ENCODE data around the gene CES3. TPM values are rescaled to one million over a fixed set of nuclear protein-coding genes. Genes with fewer than 3 reads are reported as not detected.

The CES3 gene
- polyA plus RNA-seq, 2 donors: 1.8 to 4.8 TPM

- H3K4me3 ChIP-seq (ENCODE audit: low read depth in 1 of 2, low read length in 2 of 2): no peak overlapping the region
- no peaks in the 10 kb centered on the region for H3K9me3 ChIP-seq (ENCODE audit: control insufficient read depth in 2 of 2, insufficient read depth in 1 of 2, low read depth in 1 of 2, low read length in 1 of 2)
- WGBS, 2 donors: 59 to 70% methylated on average over 7 of the region's 7 CpGs
- no peaks in the 10 kb centered on the region for H3K36me3 ChIP-seq (ENCODE audit: control insufficient read depth in 2 of 2, insufficient read depth in 2 of 2, low read length in 1 of 2)
- peaks cover 0 to 8% of the 10 kb centered on the region in 2 donors for H3K4me1 ChIP-seq (ENCODE audit: control insufficient read depth in 2 of 2, insufficient read depth in 2 of 2, low read length in 1 of 2)
- H3K27ac ChIP-seq (ENCODE audit: low read depth in 2 of 2, low read length in 1 of 2): no peak overlapping the region
- no peaks in the 10 kb centered on the region for H3K27me3 ChIP-seq (ENCODE audit: control insufficient read depth in 1 of 2, insufficient read depth in 2 of 2, low read length in 2 of 2)
Observed at GRCh38 chr16:66958857-66959703, 2.0 kb upstream of the CES3 start.

GRCh38 chr16:66959704-66960161 is 1.3 kb upstream of the CES3 start:
- H3K27ac ChIP-seq (ENCODE audit: low read depth in 2 of 2, low read length in 1 of 2): no peak overlapping the region
- no peaks in the 10 kb centered on the region for H3K36me3 ChIP-seq (ENCODE audit: control insufficient read depth in 2 of 2, insufficient read depth in 2 of 2, low read length in 1 of 2)
- WGBS, 2 donors: 34 to 42% methylated on average over 5 of the region's 5 CpGs
- H3K4me3 ChIP-seq (ENCODE audit: low read depth in 1 of 2, low read length in 2 of 2): no peak overlapping the region
- H3K27me3 ChIP-seq (ENCODE audit: control insufficient read depth in 1 of 2, insufficient read depth in 2 of 2, low read length in 2 of 2): no peaks in the 10 kb centered on the region
- peaks cover 0 to 8% of the 10 kb centered on the region in 2 donors for H3K4me1 ChIP-seq (ENCODE audit: control insufficient read depth in 2 of 2, insufficient read depth in 2 of 2, low read length in 1 of 2)
- H3K9me3 ChIP-seq (ENCODE audit: control insufficient read depth in 2 of 2, insufficient read depth in 1 of 2, low read depth in 1 of 2, low read length in 1 of 2): no peaks in the 10 kb centered on the region

GRCh38 chr16:66960270-66960669 is 796 bp upstream of the CES3 start:
- WGBS, 2 donors: 80 to 83% methylated on average over 1 of the region's 1 CpG
- Histone ChIP-seq H3K4me3 (ENCODE audit: low read depth in 1 of 2, low read length in 2 of 2) (no peak overlapping the region), H3K27me3 (ENCODE audit: control insufficient read depth in 1 of 2, insufficient read depth in 2 of 2, low read length in 2 of 2) (no peaks in the 10 kb centered on the region), H3K9me3 (ENCODE audit: control insufficient read depth in 2 of 2, insufficient read depth in 1 of 2, low read depth in 1 of 2, low read length in 1 of 2) (no peaks in the 10 kb centered on the region), H3K27ac (ENCODE audit: low read depth in 2 of 2, low read length in 1 of 2) (no peak overlapping the region), H3K4me1 (ENCODE audit: control insufficient read depth in 2 of 2, insufficient read depth in 2 of 2, low read length in 1 of 2) (peaks cover 0 to 8% of the 10 kb centered on the region in 2 donors), H3K36me3 (ENCODE audit: control insufficient read depth in 2 of 2, insufficient read depth in 2 of 2, low read length in 1 of 2) (no peaks in the 10 kb centered on the region)

- Histone ChIP-seq H3K36me3 (ENCODE audit: control insufficient read depth in 2 of 2, insufficient read depth in 2 of 2, low read length in 1 of 2) (no peaks in the 10 kb centered on the region), H3K27me3 (ENCODE audit: control insufficient read depth in 1 of 2, insufficient read depth in 2 of 2, low read length in 2 of 2) (no peaks in the 10 kb centered on the region), H3K27ac (ENCODE audit: low read depth in 2 of 2, low read length in 1 of 2) (peak overlapping the region; percentile 27 to 65), H3K4me3 (ENCODE audit: low read depth in 1 of 2, low read length in 2 of 2) (no peak overlapping the region), H3K4me1 (ENCODE audit: control insufficient read depth in 2 of 2, insufficient read depth in 2 of 2, low read length in 1 of 2) (peaks cover 0 to 8% of the 10 kb centered on the region in 2 donors), H3K9me3 (ENCODE audit: control insufficient read depth in 2 of 2, insufficient read depth in 1 of 2, low read depth in 1 of 2, low read length in 1 of 2) (no peaks in the 10 kb centered on the region)
- WGBS, 2 donors: 28 to 32% methylated on average over 5 of the region's 5 CpGs
Observed at GRCh38 chr16:66961914-66962313, 848 bp downstream of the CES3 start.

- Histone ChIP-seq H3K36me3 (ENCODE audit: control insufficient read depth in 2 of 2, insufficient read depth in 2 of 2, low read length in 1 of 2) (no peaks in the 10 kb centered on the region), H3K27me3 (ENCODE audit: control insufficient read depth in 1 of 2, insufficient read depth in 2 of 2, low read length in 2 of 2) (no peaks in the 10 kb centered on the region), H3K4me1 (ENCODE audit: control insufficient read depth in 2 of 2, insufficient read depth in 2 of 2, low read length in 1 of 2) (peaks cover 0 to 8% of the 10 kb centered on the region in 2 donors), H3K4me3 (ENCODE audit: low read depth in 1 of 2, low read length in 2 of 2) (no peak overlapping the region), H3K27ac (ENCODE audit: low read depth in 2 of 2, low read length in 1 of 2) (no peak overlapping the region), H3K9me3 (ENCODE audit: control insufficient read depth in 2 of 2, insufficient read depth in 1 of 2, low read depth in 1 of 2, low read length in 1 of 2) (no peaks in the 10 kb centered on the region)
- WGBS, 2 donors: 59 to 69% methylated on average over 6 of the region's 6 CpGs
Observed at GRCh38 chr16:66964049-66964448, 3.0 kb downstream of the CES3 start.

GRCh38 chr16:66968847-66969246 is 7.8 kb downstream of the CES3 start:
- 55 to 72% methylated on average over 5 of the region's 5 CpGs for WGBS, 2 donors
- no peak overlapping the region for H3K4me3 ChIP-seq (ENCODE audit: low read depth in 1 of 2, low read length in 2 of 2)
- no peak overlapping the region for H3K27ac ChIP-seq (ENCODE audit: low read depth in 2 of 2, low read length in 1 of 2)
- no peaks in the 10 kb centered on the region for H3K36me3 ChIP-seq (ENCODE audit: control insufficient read depth in 2 of 2, insufficient read depth in 2 of 2, low read length in 1 of 2)
- no peaks in the 10 kb centered on the region for H3K9me3 ChIP-seq (ENCODE audit: control insufficient read depth in 2 of 2, insufficient read depth in 1 of 2, low read depth in 1 of 2, low read length in 1 of 2)
- H3K27me3 ChIP-seq (ENCODE audit: control insufficient read depth in 1 of 2, insufficient read depth in 2 of 2, low read length in 2 of 2): no peaks in the 10 kb centered on the region
- H3K4me1 ChIP-seq (ENCODE audit: control insufficient read depth in 2 of 2, insufficient read depth in 2 of 2, low read length in 1 of 2): no peaks in the 10 kb centered on the region

- Histone ChIP-seq H3K4me3 (ENCODE audit: low read depth in 1 of 2, low read length in 2 of 2) (no peak overlapping the region), H3K27ac (ENCODE audit: low read depth in 2 of 2, low read length in 1 of 2) (no peak overlapping the region), H3K4me1 (ENCODE audit: control insufficient read depth in 2 of 2, insufficient read depth in 2 of 2, low read length in 1 of 2) (peaks cover 0 to 2% of the 10 kb centered on the region in 2 donors), H3K27me3 (ENCODE audit: control insufficient read depth in 1 of 2, insufficient read depth in 2 of 2, low read length in 2 of 2) (no peaks in the 10 kb centered on the region), H3K9me3 (ENCODE audit: control insufficient read depth in 2 of 2, insufficient read depth in 1 of 2, low read depth in 1 of 2, low read length in 1 of 2) (no peaks in the 10 kb centered on the region), H3K36me3 (ENCODE audit: control insufficient read depth in 2 of 2, insufficient read depth in 2 of 2, low read length in 1 of 2) (no peaks in the 10 kb centered on the region)
- 63 to 68% methylated on average over 10 of the region's 10 CpGs for WGBS, 2 donors
Observed at GRCh38 chr16:66970775-66971720, 10.0 kb downstream of the CES3 start.

- WGBS, 2 donors: 82 to 84% methylated on average over 9 of the region's 9 CpGs
- H3K27me3 ChIP-seq (ENCODE audit: control insufficient read depth in 1 of 2, insufficient read depth in 2 of 2, low read length in 2 of 2): no peaks in the 10 kb centered on the region
- H3K27ac ChIP-seq (ENCODE audit: low read depth in 2 of 2, low read length in 1 of 2): no peak overlapping the region
- peaks cover 2% of the 10 kb centered on the region in 2 donors for H3K4me1 ChIP-seq (ENCODE audit: control insufficient read depth in 2 of 2, insufficient read depth in 2 of 2, low read length in 1 of 2)
- H3K4me3 ChIP-seq (ENCODE audit: low read depth in 1 of 2, low read length in 2 of 2): no peak overlapping the region
- no peaks in the 10 kb centered on the region for H3K36me3 ChIP-seq (ENCODE audit: control insufficient read depth in 2 of 2, insufficient read depth in 2 of 2, low read length in 1 of 2)
- H3K9me3 ChIP-seq (ENCODE audit: control insufficient read depth in 2 of 2, insufficient read depth in 1 of 2, low read depth in 1 of 2, low read length in 1 of 2): no peaks in the 10 kb centered on the region
Observed at GRCh38 chr16:66972983-66973382, 11.9 kb downstream of the CES3 start.

GRCh38 chr16:66973716-66974115 is 12.7 kb downstream of the CES3 start:
- 79 to 89% methylated on average over 6 of the region's 6 CpGs for WGBS, 2 donors

More at GRCh38 chr16:66973716-66974115, 12.7 kb downstream of the CES3 start:
- no peak overlapping the region for H3K4me3 ChIP-seq (ENCODE audit: low read depth in 1 of 2, low read length in 2 of 2)
- H3K36me3 ChIP-seq (ENCODE audit: control insufficient read depth in 2 of 2, insufficient read depth in 2 of 2, low read length in 1 of 2): no peaks in the 10 kb centered on the region
- no peaks in the 10 kb centered on the region for H3K27me3 ChIP-seq (ENCODE audit: control insufficient read depth in 1 of 2, insufficient read depth in 2 of 2, low read length in 2 of 2)
- H3K4me1 ChIP-seq (ENCODE audit: control insufficient read depth in 2 of 2, insufficient read depth in 2 of 2, low read length in 1 of 2): peaks cover 2% of the 10 kb centered on the region in 2 donors
- no peak overlapping the region for H3K27ac ChIP-seq (ENCODE audit: low read depth in 2 of 2, low read length in 1 of 2)
- H3K9me3 ChIP-seq (ENCODE audit: control insufficient read depth in 2 of 2, insufficient read depth in 1 of 2, low read depth in 1 of 2, low read length in 1 of 2): no peaks in the 10 kb centered on the region

All from esophagus (tissue), 2 donors.